CD4-positive, CD25-positive, alpha-beta regulatory T cell (primary cell): ENCODE results near the gene GOLGA1. TPM values are rescaled to one million over a fixed set of nuclear protein-coding genes. Genes with fewer than 3 reads are reported as not detected.

Source experiments
- ATAC-seq, 2 donors: fragments of 150-1000 bp; cut with Tn5 transposase; one replicate each; pipeline ENCODE4 v1.10.0; 2021; ENCODE audit warnings: low read depth in 2 of 2, moderate number of reproducible peaks in 2 of 2, moderate library complexity in 1 of 2
- DNase-seq, 3 donors: peaks; one replicate each; pipeline versions ENCODE4 v3.0.0 to v3.0.0-alpha.2; 2012 to 2022; ENCODE audit warnings: mixed read lengths in 1 of 3
- H3K27ac ChIP-seq: one replicate; pipeline ENCODE4 v1.7.0; 2013; ENCODE audit warnings: mild to moderate bottlenecking, low read length; ENCODE audit not compliant: insufficient read depth, poor library complexity, severe bottlenecking
- H3K27me3 ChIP-seq: one replicate; pipeline ENCODE4 v1.7.0; 2013; ENCODE audit warnings: low read length; ENCODE audit not compliant: control insufficient read depth, insufficient read depth
- H3K36me3 ChIP-seq: one replicate; pipeline ENCODE4 v1.7.0; 2013; ENCODE audit warnings: mild to moderate bottlenecking, low read length, moderate library complexity; ENCODE audit not compliant: control insufficient read depth, insufficient read depth
- H3K4me1 ChIP-seq: 2 replicates; pipeline ENCODE4 v1.7.0; 2013; ENCODE audit warnings: mild to moderate bottlenecking, low read length; ENCODE audit not compliant: insufficient read depth, control insufficient read depth, poor library complexity, severe bottlenecking
- H3K4me3 ChIP-seq: one replicate; pipeline ENCODE4 v1.7.0; 2013; ENCODE audit warnings: low read depth, mild to moderate bottlenecking, low read length, moderate library complexity
- H3K9me3 ChIP-seq, 2 experiments: 1 replicate in 1 of 2; 2 replicates in 1 of 2; pipeline ENCODE4 v1.7.0; 2013; ENCODE audit warnings: low read length in 2 of 2, mild to moderate bottlenecking in 1 of 2, moderate library complexity in 1 of 2; ENCODE audit not compliant: control insufficient read depth in 2 of 2
- H3K27ac Mint-ChIP-seq, 3 donors: one replicate each; pipeline ENCODE4 v1.8.0; 2020 to 2022; ENCODE audit warnings: mild to moderate bottlenecking in 3 of 3, mixed read lengths in 3 of 3, moderate library complexity in 2 of 3
- H3K27me3 Mint-ChIP-seq: one replicate; pipeline ENCODE4 v1.8.0; 2022; ENCODE audit warnings: mild to moderate bottlenecking, mixed read lengths
- H3K36me3 Mint-ChIP-seq: one replicate; pipeline ENCODE4 v1.8.0; 2020; ENCODE audit warnings: mixed read lengths
- H3K4me1 Mint-ChIP-seq, 4 donors: one replicate each; pipeline ENCODE4 v1.8.0; 2020 to 2022; ENCODE audit warnings: mixed read lengths in 4 of 4, mild to moderate bottlenecking in 1 of 4
- H3K4me3 Mint-ChIP-seq, 4 donors: one replicate each; pipeline ENCODE4 v1.8.0; 2020 to 2022; ENCODE audit warnings: mild to moderate bottlenecking in 4 of 4, mixed read lengths in 4 of 4, moderate library complexity in 3 of 4
- H3K9me3 Mint-ChIP-seq, 7 donors: one replicate each; pipeline ENCODE4 v1.8.0; 2020 to 2022; ENCODE audit warnings: mixed read lengths in 7 of 7, mild to moderate bottlenecking in 3 of 7, moderate library complexity in 2 of 7
- polyA plus RNA-seq, 4 donors: library from polyadenylated mRNA; unstranded; fragments of 300-500 nt; fragmentation: Illumina TruSeq; gene quantifications; one replicate each; pipeline ENCODE4 v1.2.3, GENCODE V29; 2021
- total RNA-seq: library from RNA; stranded (reverse); gene quantifications from one replicate; pipeline ENCODE4 v1.2.3, GENCODE V29; 2022

GOLGA1 gene
- total and polyA plus RNA-seq, 5 donors from 2014 or later = 4.8 to 29.1 (median 6.4) TPM

- Histone ChIP-seq H3K4me3 (no peak overlapping the region), H3K9me3 (no peaks in the 10 kb centered on the region), H3K4me1 (peaks cover 22% of the 10 kb centered on the region), H3K27ac (no peak overlapping the region), H3K27me3 (no peaks in the 10 kb centered on the region), H3K36me3 (peaks cover 30% of the 10 kb centered on the region)
- peak overlapping the region; percentile 34 to 55 (median 42) for H3K27ac Mint-ChIP-seq
- H3K4me1 Mint-ChIP-seq = peaks cover 0 to 36% (median 10%) of the 10 kb centered on the region in 4 donors
- peaks cover 10% of the 10 kb centered on the region for H3K36me3 Mint-ChIP-seq
- H3K4me3 Mint-ChIP-seq = peak overlapping the region in 1 of 4 donors; percentile 61
- no peak for DNase-seq
- peaks cover 0 to 1% (median 0%) of the 10 kb centered on the region in 7 donors for H3K9me3 Mint-ChIP-seq
- peaks cover 7% of the 10 kb centered on the region for H3K27me3 Mint-ChIP-seq
- no peak for ATAC-seq
Measured at GRCh38 chr9:124854822-124855221, 86.1 kb downstream of the GOLGA1 start.

GRCh38 chr9:124854161-124854560 is 86.7 kb downstream of the GOLGA1 start:
- peaks cover 7% of the 10 kb centered on the region for H3K27me3 Mint-ChIP-seq
- peak overlapping the region in 2 of 4 donors; percentile 69 to 78 for H3K4me3 Mint-ChIP-seq
- H3K9me3 ChIP-seq = no peaks in the 10 kb centered on the region

GRCh38 chr9:124853605-124854143 is 87.2 kb downstream of the GOLGA1 start:
- Histone ChIP-seq H3K4me3 (no peak overlapping the region), H3K4me1 (peaks cover 15% of the 10 kb centered on the region), H3K27ac (peak overlapping the region; percentile 70), H3K27me3 (no peaks in the 10 kb centered on the region), H3K9me3 (no peaks in the 10 kb centered on the region), H3K36me3 (peaks cover 19% of the 10 kb centered on the region)
- H3K36me3 Mint-ChIP-seq = peaks cover 4% of the 10 kb centered on the region
- H3K27me3 Mint-ChIP-seq = peaks cover 7% of the 10 kb centered on the region
- no peak for DNase-seq
- ATAC-seq = no peak
- peaks cover 0 to 1% (median 0%) of the 10 kb centered on the region in 7 donors for H3K9me3 Mint-ChIP-seq
- H3K27ac Mint-ChIP-seq = peak overlapping the region in 2 of 3 donors; percentile 55 to 66
- peak overlapping the region; percentile 47 to 81 (median 70) for H3K4me3 Mint-ChIP-seq
- H3K4me1 Mint-ChIP-seq = peaks cover 0 to 26% (median 2%) of the 10 kb centered on the region in 4 donors

More at GRCh38 chr9:124854161-124854560, 86.7 kb downstream of the GOLGA1 start:
- H3K4me1 ChIP-seq = peaks cover 16% of the 10 kb centered on the region
- Mint-ChIP-seq H3K27ac (peak overlapping the region in 2 of 3 donors; percentile 51 to 55), H3K36me3 (peaks cover 4% of the 10 kb centered on the region), H3K4me1 (peaks cover 0 to 30% (median 4%) of the 10 kb centered on the region in 4 donors), H3K9me3 (peaks cover 0 to 1% (median 0%) of the 10 kb centered on the region in 7 donors)
- DNase-seq (no peak), ATAC-seq (no peak)
- H3K27me3 ChIP-seq = no peaks in the 10 kb centered on the region
- H3K4me3 ChIP-seq = no peak overlapping the region
- peaks cover 24% of the 10 kb centered on the region for H3K36me3 ChIP-seq
- no peak overlapping the region for H3K27ac ChIP-seq

GRCh38 chr9:124852829-124853531 is 87.9 kb downstream of the GOLGA1 start, which contains the start of gene WDR38:
Gene WDR38, plus strand, starts transcription at chr9:124853460. Its CDS starts 72 bp downstream, at chr9:124853532.
- peaks cover 12% of the 10 kb centered on the region for H3K36me3 ChIP-seq
- H3K4me3 Mint-ChIP-seq = peak within 1 kb of the TSS; percentile 76 to 81 (median 79)
- H3K27me3 Mint-ChIP-seq = peaks cover 7% of the 10 kb centered on the region
- peak within 1 kb of the TSS; percentile 70 for H3K27ac ChIP-seq
- H3K4me1 ChIP-seq = peaks cover 13% of the 10 kb centered on the region
- DNase-seq = peak; percentile 71 to 80 (median 77)
- peak within 1 kb of the TSS; percentile 44 for H3K4me3 ChIP-seq
- peaks cover 0 to 22% (median 2%) of the 10 kb centered on the region in 4 donors for H3K4me1 Mint-ChIP-seq
- peaks cover 0 to 1% (median 0%) of the 10 kb centered on the region in 7 donors for H3K9me3 Mint-ChIP-seq
- peak within 1 kb of the TSS; percentile 66 to 79 (median 69) for H3K27ac Mint-ChIP-seq
- ATAC-seq = peak; percentile 81 to 82
- H3K27me3 ChIP-seq = no peaks in the 10 kb centered on the region
- peaks cover 4% of the 10 kb centered on the region for H3K36me3 Mint-ChIP-seq
- H3K9me3 ChIP-seq = no peaks in the 10 kb centered on the region

GRCh38 chr9:124852121-124852828 is 88.6 kb downstream of the GOLGA1 start:
- H3K36me3 ChIP-seq = peaks cover 5% of the 10 kb centered on the region
- peak overlapping the region in 2 of 3 donors; percentile 63 to 69 for H3K27ac Mint-ChIP-seq
- H3K27ac ChIP-seq = no peak overlapping the region
- no peaks in the 10 kb centered on the region for H3K36me3 Mint-ChIP-seq
- peaks cover 0 to 19% (median 2%) of the 10 kb centered on the region in 4 donors for H3K4me1 Mint-ChIP-seq
- no peaks in the 10 kb centered on the region for H3K27me3 ChIP-seq
- H3K4me1 ChIP-seq = peaks cover 13% of the 10 kb centered on the region
- ATAC-seq (no peak), DNase-seq (no peak)
- peaks cover 11% of the 10 kb centered on the region for H3K27me3 Mint-ChIP-seq
- peak overlapping the region in 2 of 4 donors; percentile 76 to 78 for H3K4me3 Mint-ChIP-seq
- H3K9me3 Mint-ChIP-seq = peaks cover 0 to 1% (median 0%) of the 10 kb centered on the region in 7 donors
- H3K9me3 ChIP-seq = no peaks in the 10 kb centered on the region
- H3K4me3 ChIP-seq = peak overlapping the region; percentile 44

GRCh38 chr9:124849801-124850200 is 91.1 kb downstream of the GOLGA1 start:
- no peak overlapping the region for H3K27ac Mint-ChIP-seq
- Histone ChIP-seq H3K4me3 (no peak overlapping the region), H3K9me3 (no peaks in the 10 kb centered on the region), H3K27me3 (no peaks in the 10 kb centered on the region), H3K36me3 (no peaks in the 10 kb centered on the region), H3K27ac (no peak overlapping the region), H3K4me1 (peaks cover 13% of the 10 kb centered on the region)
- peaks cover 0 to 1% (median 0%) of the 10 kb centered on the region in 7 donors for H3K9me3 Mint-ChIP-seq
- H3K4me1 Mint-ChIP-seq = peaks cover 0 to 13% (median 2%) of the 10 kb centered on the region in 4 donors
- no peak for ATAC-seq
- H3K27me3 Mint-ChIP-seq = peaks cover 11% of the 10 kb centered on the region
- no peaks in the 10 kb centered on the region for H3K36me3 Mint-ChIP-seq
- no peak for DNase-seq
- no peak overlapping the region for H3K4me3 Mint-ChIP-seq

- Mint-ChIP-seq H3K9me3 (no peaks in the 10 kb centered on the region), H3K36me3 (no peaks in the 10 kb centered on the region), H3K27ac (no peak overlapping the region), H3K4me1 (peaks cover 0 to 2% (median 0%) of the 10 kb centered on the region in 4 donors), H3K27me3 (peaks cover 11% of the 10 kb centered on the region), H3K4me3 (peak overlapping the region in 1 of 4 donors; percentile 15)
- Histone ChIP-seq H3K36me3 (no peaks in the 10 kb centered on the region), H3K9me3 (no peaks in the 10 kb centered on the region), H3K4me1 (no peaks in the 10 kb centered on the region), H3K27ac (no peak overlapping the region), H3K27me3 (no peaks in the 10 kb centered on the region), H3K4me3 (no peak overlapping the region)
- ATAC-seq (no peak), DNase-seq (no peak)
Measured at GRCh38 chr9:124846969-124847368, 93.9 kb downstream of the GOLGA1 start.
